Aorta (tissue), 5 donors: ENCODE results near the gene TARS2. TPM values are rescaled to one million over a fixed set of nuclear protein-coding genes. Genes with fewer than 3 reads are reported as not detected.

Experiments
- ATAC-seq: fragments of 200-7000 bp; cut with Tn5 transposase; one replicate; pipeline ENCODE4 v1.9.1; 2022; ENCODE audit warnings: moderate library complexity; ENCODE audit not compliant: low FRiP score
- DNase-seq, 2 donors: peaks; one replicate each; pipeline ENCODE4 v3.0.0-alpha.2; 2020
- H3K27ac ChIP-seq, 2 donors: one replicate each; pipeline ENCODE4 v1.5.1; 2013; ENCODE audit warnings: low read length in 2 of 2, mild to moderate bottlenecking in 2 of 2, moderate library complexity in 2 of 2, control low read depth in 1 of 2, inconsistent platforms in 1 of 2, low read depth in 1 of 2
- H3K27me3 ChIP-seq, 2 donors: one replicate each; pipeline ENCODE4 v1.6.1; 2013; ENCODE audit warnings: control low read depth in 1 of 2, low read length in 1 of 2, mild to moderate bottlenecking in 1 of 2, moderate library complexity in 1 of 2; ENCODE audit not compliant: insufficient read depth in 2 of 2, control insufficient read depth in 1 of 2
- H3K36me3 ChIP-seq, 2 donors: one replicate each; pipeline ENCODE4 v1.6.1; 2013; ENCODE audit warnings: control low read depth in 1 of 2, low read length in 1 of 2, mild to moderate bottlenecking in 1 of 2; ENCODE audit not compliant: insufficient read depth in 2 of 2, control insufficient read depth in 1 of 2
- H3K4me1 ChIP-seq, 2 donors: one replicate each; pipeline ENCODE4 v1.6.1; 2013; ENCODE audit warnings: low read length in 2 of 2, control low read depth in 1 of 2, mild to moderate bottlenecking in 1 of 2, moderate library complexity in 1 of 2; ENCODE audit not compliant: insufficient read depth in 2 of 2, control insufficient read depth in 1 of 2
- H3K4me3 ChIP-seq, 2 donors: one replicate each; pipeline ENCODE4 v1.5.1; 2013; ENCODE audit warnings: low read length in 2 of 2, control low read depth in 1 of 2, mild to moderate bottlenecking in 1 of 2
- H3K9me3 ChIP-seq: one replicate; pipeline ENCODE4 v1.6.1; 2013; ENCODE audit warnings: mild to moderate bottlenecking, low read length; ENCODE audit not compliant: control insufficient read depth
- WGBS, 2 donors: extraction: QIAGEN DNeasy Blood & Tissue Kit; methylation state at CpG; one replicate each; pipeline ENCODE4 v1.1.7; 2013; 5-methylcytosine and 5-hydroxymethylcytosine counted together
- intact Hi-C, 2 donors: fragments of 100-400 bp; cut with DNase I; formaldehyde crosslinking; loops; one replicate each; pipeline versions ENCODE4 v1.14.2 to v1.15.0; 2022
- long read RNA-seq, 2 donors: library from polyadenylated mRNA; unstranded; transcript quantifications; one replicate each; pipeline ENCODE4 v2.0.0, GENCODE V29; 2020 to 2021
- polyA plus RNA-seq, 2 donors: library from polyadenylated mRNA; stranded (reverse); fragments of 200-250 nt; gene quantifications; one replicate each; pipeline ENCODE4 v1.2.3, GENCODE V29; 2013
- total RNA-seq, 2 donors: library from RNA; stranded (reverse); fragmentation: NEBNext Ultra II Directional; extraction: Animal tissue kit (Norgen Biotek cat#: 25700); gene quantifications; one replicate each; pipeline ENCODE4 v1.2.1, GENCODE V29; 2021
- donor health status: healthy with polysubstance abuse.
- donor health status: Bipolar disorder and iron deficiency.
- donor health status: DM: no; HTN: no; CAD: no.
- donor health status: DM: no; HTN: no; CAD: no.
- donor health status: DM: yes; HTN: yes; CAD: no.

TARS2 gene
- 10 to 100 TPM; 10.6 to 16.9 TPM for total RNA-seq
- polyA plus RNA-seq = 10 to 100 TPM in 1 of 2 donors, 1 to 10 TPM in 1; 8.4 to 18.6 TPM
- long read RNA-seq, donor 1, transcript TARS2-214 (16 exons, 2,162 nt) = major isoform, 7 of 42 reads
- long read RNA-seq, donor 1, transcript TARS2-204 (18 exons, 2,729 nt) = minor isoform, 6 of 42 reads
- long read RNA-seq, donor 1, partial matches to known transcripts = 18 of 42 reads
- long read RNA-seq, donor 1, other reads (novel, unspliced or antisense) = 11 of 42 reads
- long read RNA-seq, donor 2, partial matches to known transcripts = 10 of 15 reads
- long read RNA-seq, donor 2, other reads (novel, unspliced or antisense) = 1 of 15 reads

- Histone ChIP-seq H3K4me3 (peak within 1 kb of the TSS; percentile 63 to 68), H3K36me3 (peaks cover 0 to 4% of the 10 kb centered on the region in 2 donors), H3K27me3 (no peaks in the 10 kb centered on the region), H3K27ac (no peak within 1 kb of the TSS), H3K4me1 (no peaks in the 10 kb centered on the region), H3K9me3 (no peaks in the 10 kb centered on the region)
- intact Hi-C loops = loop anchor here in 1 of 2 donors (5.0 kb wide), 1 partner anchor 45 kb away; no protein-coding TSS in a partner anchor
- WGBS, 2 donors = 0% methylated on average over 30 of the region's 30 CpGs
- ATAC-seq (peak; percentile 100), DNase-seq (peak; percentile 93 to 95)
Observed at GRCh38 chr1:150486966-150487762, at the start of gene TARS2. TSS of gene TARS2 (plus strand) at chr1:150487419. CDS start at chr1:150487451, 32 bp downstream.

- Histone ChIP-seq H3K36me3 (peaks cover 2 to 3% of the 10 kb centered on the region in 2 donors), H3K27ac (no peak overlapping the region), H3K4me3 (no peak overlapping the region), H3K4me1 (no peaks in the 10 kb centered on the region), H3K9me3 (no peaks in the 10 kb centered on the region), H3K27me3 (no peaks in the 10 kb centered on the region)
- WGBS, 2 donors = 89 to 90% methylated on average over 2 of the region's 2 CpGs
- intact Hi-C loops = no loop called here
- DNase-seq = no peak
- no peak for ATAC-seq
Observed at GRCh38 chr1:150441121-150441520, 46.1 kb upstream of the TARS2 start.

GRCh38 chr1:150444232-150444631 is 43.0 kb upstream of the TARS2 start:
- intact Hi-C loops = no loop called here
- H3K4me1 ChIP-seq = no peaks in the 10 kb centered on the region
- DNase-seq (no peak), ATAC-seq (no peak)
- H3K9me3 ChIP-seq = no peaks in the 10 kb centered on the region
- H3K36me3 ChIP-seq = peaks cover 2 to 3% of the 10 kb centered on the region in 2 donors
- H3K27me3 ChIP-seq = no peaks in the 10 kb centered on the region
- no peak overlapping the region for H3K27ac ChIP-seq
- 97 to 100% methylated on average over 1 of the region's 1 CpG for WGBS, 2 donors
- no peak overlapping the region for H3K4me3 ChIP-seq

GRCh38 chr1:150456146-150456647 is 31.0 kb upstream of the TARS2 start:
- ATAC-seq (no peak), DNase-seq (no peak)
- intact Hi-C loops = no loop called here
- no peaks in the 10 kb centered on the region for H3K4me1 ChIP-seq
- WGBS, 2 donors = 33 to 51% methylated on average over 4 of the region's 4 CpGs
- H3K4me3 ChIP-seq = no peak overlapping the region
- peaks cover 0 to 5% of the 10 kb centered on the region in 2 donors for H3K36me3 ChIP-seq
- H3K27ac ChIP-seq = no peak overlapping the region
- no peaks in the 10 kb centered on the region for H3K27me3 ChIP-seq
- H3K9me3 ChIP-seq = no peaks in the 10 kb centered on the region

- 27 to 28% methylated on average over 4 of the region's 4 CpGs for WGBS, 2 donors
- H3K36me3 ChIP-seq = peaks cover 4 to 5% of the 10 kb centered on the region in 2 donors
- ATAC-seq (peak; percentile 71), DNase-seq (peak in 1 of 2 donors; percentile 62)
- no peaks in the 10 kb centered on the region for H3K4me1 ChIP-seq
- H3K9me3 ChIP-seq = no peaks in the 10 kb centered on the region
- H3K27me3 ChIP-seq = no peaks in the 10 kb centered on the region
- H3K27ac ChIP-seq = no peak overlapping the region
- intact Hi-C loops = loop anchor here (5.0 to 10.0 kb wide), 3 partner anchors 93 to 160 kb away; partner anchors contain the start of gene ENSA (in 1 of the 2)
- no peak overlapping the region for H3K4me3 ChIP-seq
Observed at GRCh38 chr1:150464422-150464826, 22.8 kb upstream of the TARS2 start.

GRCh38 chr1:150466964-150467363 is 20.3 kb upstream of the TARS2 start:
- no peak for DNase-seq
- Histone ChIP-seq H3K9me3 (no peaks in the 10 kb centered on the region), H3K4me3 (no peak overlapping the region), H3K27ac (no peak overlapping the region), H3K4me1 (no peaks in the 10 kb centered on the region), H3K36me3 (peaks cover 0 to 8% of the 10 kb centered on the region in 2 donors), H3K27me3 (no peaks in the 10 kb centered on the region)
- intact Hi-C loops = loop anchor here (5.0 to 10.0 kb wide), 3 partner anchors 65 to 158 kb away; partner anchors contain the start of gene ENSA (in 1 of the 2)
- ATAC-seq = no peak

- Histone ChIP-seq H3K27me3 (no peaks in the 10 kb centered on the region), H3K27ac (peak overlapping the region in 1 of 2 donors; percentile 11), H3K36me3 (peaks cover 0 to 9% of the 10 kb centered on the region in 2 donors), H3K9me3 (no peaks in the 10 kb centered on the region), H3K4me3 (no peak overlapping the region), H3K4me1 (no peaks in the 10 kb centered on the region)
- intact Hi-C loops = loop anchor here (5.0 to 10.0 kb wide), 3 partner anchors 63 to 156 kb away; partner anchors contain the start of gene ENSA (in 1 of the 2)
- no peak for ATAC-seq
- 8 to 9% methylated on average over 1 of the region's 1 CpG for WGBS, 2 donors
- DNase-seq = no peak
Observed at GRCh38 chr1:150469291-150469690, 17.9 kb upstream of the TARS2 start.

GRCh38 chr1:150472601-150473200 is 14.5 kb upstream of the TARS2 start:
- Histone ChIP-seq H3K4me3 (no peak overlapping the region), H3K27ac (no peak overlapping the region), H3K9me3 (no peaks in the 10 kb centered on the region), H3K36me3 (peaks cover 0 to 9% of the 10 kb centered on the region in 2 donors), H3K27me3 (no peaks in the 10 kb centered on the region), H3K4me1 (no peaks in the 10 kb centered on the region)
- DNase-seq (no peak), ATAC-seq (no peak)
- intact Hi-C loops = loop anchor here (5.0 kb wide), 2 partner anchors 35 to 45 kb away; partner anchors contain the start of genes ECM1 (in 1 of the 2) and FALEC (in 1 of the 2)
- WGBS, 2 donors = 83 to 89% methylated on average over 10 of the region's 10 CpGs
